HEK293 (cell line): ENCODE data around the gene PACSIN2.

Source experiments
- CTCF ChIP-seq: fragments of 450-650 bp; formaldehyde crosslinking; IDR thresholded peaks from 2 replicates; pipeline ENCODE4 v1.5.1; 2016; ENCODE audit warnings: missing biosample characterization, missing genetic modification characterization
- PRDM2 ChIP-seq: fragments of 450-650 bp; formaldehyde crosslinking; IDR thresholded peaks from 2 replicates; pipeline ENCODE4 v1.5.1; 2016; ENCODE audit warnings: missing biosample characterization, missing genetic modification characterization, borderline replicate concordance
- REST ChIP-seq: fragments of 450-650 bp; formaldehyde crosslinking; IDR thresholded peaks from 2 replicates; pipeline ENCODE4 v1.5.1; 2016; ENCODE audit warnings: missing biosample characterization, missing genetic modification characterization
- TCF7L2 ChIP-seq: IDR thresholded peaks from 2 replicates; pipeline ENCODE4 v1.6.1; 2011; ENCODE audit warnings: low read depth, mild to moderate bottlenecking, inconsistent platforms, low read length, moderate library complexity, borderline replicate concordance
- ZNF274 ChIP-seq, 2 experiments: fragments of 200-500 bp in 1 of 2; fragments of 450-650 bp in 1 of 2; sonication (Bioruptor generic) in 1 of 2; formaldehyde crosslinking in 1 of 2; IDR thresholded peaks; 2 replicates each; pipeline versions ENCODE4 v1.5.1 to v1.6.1; 2014 to 2016; ENCODE audit warnings: borderline replicate concordance in 1 of 2, inconsistent platforms in 1 of 2, low read length in 1 of 2, missing biosample characterization in 1 of 2, missing genetic modification characterization in 1 of 2
- ZNF501 ChIP-seq: fragments of 450-650 bp; formaldehyde crosslinking; IDR thresholded peaks from 2 replicates; pipeline ENCODE4 v1.5.1; 2016; ENCODE audit warnings: missing biosample characterization, missing genetic modification characterization
- ZNF561 ChIP-seq: fragments of 450-650 bp; IDR thresholded peaks from 2 replicates; pipeline ENCODE4 v1.5.1; 2018; ENCODE audit warnings: missing biosample characterization, missing genetic modification characterization, borderline replicate concordance

GRCh38 chr22:42887120-42887519 lies 127.8 kb downstream of the PACSIN2 start:
- TF ChIP-seq ZNF501 (tag by site-specific recombination): no peak
- no peak for TF ChIP-seq REST (tag by site-specific recombination)
- no peak for TF ChIP-seq TCF7L2
- no peak for TF ChIP-seq CTCF
- TF ChIP-seq ZNF274 (IDR thresholded peaks at IDR 0.05; ENCODE audit: low read length): no peak
- TF ChIP-seq ZNF274 (tag by site-specific recombination; IDR thresholded peaks at IDR 0.05; ENCODE audit: borderline replicate concordance): no peak
- no peak for TF ChIP-seq ZNF561 (tag by site-specific recombination)
- no peak for TF ChIP-seq PRDM2 (tag by site-specific recombination)
